ENCODE measurements around the gene MAP3K20.

Gene MAP3K20

GRCh38 chr2:173079973-173080860 is 4.6 kb downstream of the MAP3K20 start:
- TF ChIP-seq CTCF (IDR thresholded peaks at IDR 0.05; ENCODE audit: extremely low read depth, insufficient read depth, missing control alignments), result no peak
- no peak for DNase-seq (ENCODE audit: low spot score)
- in situ Hi-C loops (cut with MboI; ENCODE audit: low pct_unique_long_range_greater_than_20kb, low sequenced_read_pairs, unreplicated experiment), result no loop called here

GRCh38 chr2:173086518-173087213 is 11.0 kb downstream of the MAP3K20 start:
- TF ChIP-seq CTCF (IDR thresholded peaks at IDR 0.05; ENCODE audit: extremely low read depth, insufficient read depth, missing control alignments), result no peak
- in situ Hi-C loops (cut with MboI; ENCODE audit: low pct_unique_long_range_greater_than_20kb, low sequenced_read_pairs, unreplicated experiment), result no loop called here
- DNase-seq (ENCODE audit: low spot score), result no peak

DNA sequence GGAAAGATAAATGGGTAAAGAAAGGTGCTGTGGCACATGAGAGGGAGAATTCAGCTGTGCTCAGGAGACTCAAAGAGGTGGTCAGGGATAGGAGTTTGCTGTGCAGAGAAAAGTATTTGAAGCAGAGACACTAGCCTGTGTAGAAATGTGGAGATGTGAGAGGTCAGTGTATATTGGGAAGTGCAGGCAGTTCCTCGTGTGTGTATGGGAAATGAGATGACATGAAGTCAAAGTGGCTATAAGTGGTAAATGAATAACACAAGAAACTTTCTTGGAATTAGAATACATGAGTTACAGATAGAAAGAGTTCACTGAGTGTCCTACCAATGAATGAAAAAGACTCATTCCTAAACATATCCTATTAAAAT is 11.6 kb downstream of the MAP3K20 start:
- no peak for DNase-seq (ENCODE audit: low spot score)
- TF ChIP-seq CTCF (IDR thresholded peaks at IDR 0.05; ENCODE audit: extremely low read depth, insufficient read depth, missing control alignments), result no peak
- in situ Hi-C loops (cut with MboI; ENCODE audit: low pct_unique_long_range_greater_than_20kb, low sequenced_read_pairs, unreplicated experiment), result no loop called here

DNA sequence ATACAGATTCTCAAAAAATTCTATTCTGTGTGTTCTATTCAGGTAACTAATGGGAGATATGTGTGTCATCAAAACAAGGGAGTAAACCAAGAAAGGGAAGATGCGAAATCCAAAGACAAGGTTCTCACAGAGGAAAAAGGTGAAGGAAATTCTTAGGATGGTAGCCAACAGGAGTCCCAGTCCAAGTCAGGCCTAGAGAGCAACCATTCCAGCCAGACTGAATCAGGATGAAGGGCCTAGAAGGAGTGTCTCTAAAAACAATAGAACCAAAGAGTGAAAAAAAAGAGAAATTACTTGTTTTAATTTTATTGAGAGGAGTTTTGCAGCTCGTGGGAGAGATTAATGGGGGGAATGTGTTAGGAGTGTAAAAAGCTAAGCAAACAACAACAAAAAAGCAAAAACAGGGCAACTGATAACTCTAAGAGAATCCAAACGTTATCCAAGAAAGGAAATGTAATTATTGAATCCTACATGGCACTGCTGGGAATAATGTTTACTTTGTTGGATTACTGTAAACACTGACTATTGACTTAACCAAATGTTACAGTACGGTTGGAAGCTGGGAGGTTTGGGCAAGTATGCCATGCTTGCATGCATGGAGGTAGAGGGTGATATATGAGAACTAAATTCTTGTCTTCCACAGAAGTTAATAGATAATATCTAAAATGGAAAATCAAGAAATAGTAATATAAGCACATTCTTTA is 12.3 kb downstream of the MAP3K20 start:
- in situ Hi-C loops (cut with MboI; ENCODE audit: low pct_unique_long_range_greater_than_20kb, low sequenced_read_pairs, unreplicated experiment), result no loop called here
- DNase-seq (ENCODE audit: low spot score), result no peak
- no peak for TF ChIP-seq CTCF (IDR thresholded peaks at IDR 0.05; ENCODE audit: extremely low read depth, insufficient read depth, missing control alignments)

- in situ Hi-C loops (cut with MboI; ENCODE audit: low pct_unique_long_range_greater_than_20kb, low sequenced_read_pairs, unreplicated experiment), result no loop called here
- TF ChIP-seq CTCF (IDR thresholded peaks at IDR 0.05; ENCODE audit: extremely low read depth, insufficient read depth, missing control alignments), result no peak
- DNase-seq (ENCODE audit: low spot score), result no peak
Observed at GRCh38 chr2:173090276-173090877, 14.7 kb downstream of the MAP3K20 start.

- in situ Hi-C loops (cut with MboI; ENCODE audit: low pct_unique_long_range_greater_than_20kb, low sequenced_read_pairs, unreplicated experiment), result no loop called here
- DNase-seq (ENCODE audit: low spot score), result no peak
Observed at GRCh38 chr2:173090973-173091660, 15.5 kb downstream of the MAP3K20 start.

More at GRCh38 chr2:173090973-173091660, 15.5 kb downstream of the MAP3K20 start:
- peak; percentile 18 for TF ChIP-seq CTCF (IDR thresholded peaks at IDR 0.05; ENCODE audit: extremely low read depth, insufficient read depth, missing control alignments)
